ENCODE data around the gene LAMB4.

Gene LAMB4

DNA sequence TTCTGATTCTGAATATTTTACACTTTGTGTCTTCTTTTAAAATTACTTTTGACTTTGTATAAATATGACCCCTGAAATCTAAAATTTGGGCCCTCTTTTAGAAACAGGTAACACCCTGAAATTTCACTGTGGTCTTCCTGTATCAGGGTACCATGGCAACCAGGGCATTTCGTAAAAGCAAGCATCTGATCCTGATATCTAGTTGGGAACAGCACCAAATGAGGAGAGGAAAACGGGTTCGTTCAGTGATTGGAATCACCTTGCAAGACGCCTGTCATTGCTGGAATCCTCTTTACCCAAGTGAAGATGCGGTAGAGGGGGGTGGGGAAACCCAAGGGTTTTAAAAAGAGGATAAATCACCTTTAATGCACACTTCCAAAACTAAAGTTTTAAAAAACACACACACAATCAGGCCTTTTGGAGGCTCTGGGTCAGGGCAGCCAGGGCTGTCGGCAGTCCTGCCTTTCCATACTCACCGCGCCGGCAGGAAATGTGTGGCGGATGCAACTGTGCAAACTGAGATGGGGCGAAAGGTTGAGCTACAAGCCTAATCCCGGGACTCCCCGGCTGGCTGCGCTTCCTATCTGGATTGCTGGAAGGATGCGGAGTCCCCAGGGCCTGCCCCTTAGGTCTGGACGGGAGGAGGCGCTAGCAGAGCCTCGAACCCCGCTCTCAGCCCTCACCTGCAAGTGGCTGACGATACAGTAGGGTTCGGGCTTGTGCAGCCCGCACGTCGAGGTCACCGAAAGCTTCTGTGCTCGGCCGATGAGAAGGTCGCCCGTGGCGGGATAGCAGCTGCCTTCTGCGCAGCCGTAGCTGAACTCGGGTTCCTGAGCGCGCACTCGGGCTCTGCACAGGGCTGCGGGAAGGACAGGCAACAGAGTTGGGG is 129.0 kb downstream of the LAMB4 start:
- TF ChIP-seq, protein P1, sequence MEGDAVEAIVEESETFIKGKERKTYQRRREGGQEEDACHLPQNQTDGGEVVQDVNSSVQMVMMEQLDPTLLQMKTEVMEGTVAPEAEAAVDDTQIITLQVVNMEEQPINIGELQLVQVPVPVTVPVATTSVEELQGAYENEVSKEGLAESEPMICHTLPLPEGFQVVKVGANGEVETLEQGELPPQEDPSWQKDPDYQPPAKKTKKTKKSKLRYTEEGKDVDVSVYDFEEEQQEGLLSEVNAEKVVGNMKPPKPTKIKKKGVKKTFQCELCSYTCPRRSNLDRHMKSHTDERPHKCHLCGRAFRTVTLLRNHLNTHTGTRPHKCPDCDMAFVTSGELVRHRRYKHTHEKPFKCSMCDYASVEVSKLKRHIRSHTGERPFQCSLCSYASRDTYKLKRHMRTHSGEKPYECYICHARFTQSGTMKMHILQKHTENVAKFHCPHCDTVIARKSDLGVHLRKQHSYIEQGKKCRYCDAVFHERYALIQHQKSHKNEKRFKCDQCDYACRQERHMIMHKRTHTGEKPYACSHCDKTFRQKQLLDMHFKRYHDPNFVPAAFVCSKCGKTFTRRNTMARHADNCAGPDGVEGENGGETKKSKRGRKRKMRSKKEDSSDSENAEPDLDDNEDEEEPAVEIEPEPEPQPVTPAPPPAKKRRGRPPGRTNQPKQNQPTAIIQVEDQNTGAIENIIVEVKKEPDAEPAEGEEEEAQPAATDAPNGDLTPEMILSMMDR (IDR thresholded peaks at IDR 0.05; ENCODE audit: control insufficient read depth, insufficient read depth, low read depth, low read length, missing control alignments): peak; percentile 26
- H3K4me3 ChIP-seq (ENCODE audit: control insufficient read depth, low read depth, low read length): peak overlapping the region; percentile 78
- no peak for DNase-seq (ENCODE audit: low read depth)

DNA sequence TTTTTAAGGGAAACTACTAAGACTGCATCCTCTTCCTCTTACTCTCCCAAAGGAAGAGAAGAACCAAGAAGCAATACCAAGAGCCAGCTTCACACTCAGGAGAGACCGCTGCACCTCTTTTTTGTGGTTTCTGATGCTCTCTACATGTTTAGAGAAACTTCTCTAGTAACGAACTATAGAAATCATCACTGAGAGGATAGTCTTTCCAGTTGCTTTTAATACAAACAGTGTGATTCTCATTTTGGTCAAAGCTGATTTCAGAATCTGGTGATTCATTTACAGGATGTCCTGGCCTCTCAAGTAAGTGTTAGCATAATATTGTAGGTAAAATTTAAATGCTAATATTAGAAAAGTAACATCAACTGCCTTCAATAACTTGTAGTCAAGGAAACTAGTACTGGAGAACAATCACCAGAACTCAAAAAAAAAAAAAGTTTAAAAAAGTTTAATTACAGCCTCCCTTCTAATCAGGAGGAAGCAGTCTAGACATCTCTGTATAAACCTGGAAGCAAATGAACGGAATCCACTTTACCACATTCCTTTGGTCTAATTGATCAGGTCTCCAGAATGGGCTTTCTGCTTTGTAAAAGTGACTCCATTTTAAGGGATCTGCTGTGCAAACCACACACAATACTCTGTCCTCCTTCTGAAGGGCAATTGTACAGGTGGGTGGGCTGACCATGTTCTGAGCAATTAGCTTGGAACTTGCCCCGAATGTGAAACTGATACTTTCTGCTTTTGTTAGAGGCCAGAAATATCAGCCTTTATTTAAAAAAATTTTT is 130.2 kb downstream of the LAMB4 start:
- no peak overlapping the region for H3K4me3 ChIP-seq (ENCODE audit: control insufficient read depth, low read depth, low read length)
- DNase-seq (ENCODE audit: low read depth): no peak
- TF ChIP-seq, protein P1 (IDR thresholded peaks at IDR 0.05; ENCODE audit: control insufficient read depth, insufficient read depth, low read depth, low read length, missing control alignments): no peak

DNA sequence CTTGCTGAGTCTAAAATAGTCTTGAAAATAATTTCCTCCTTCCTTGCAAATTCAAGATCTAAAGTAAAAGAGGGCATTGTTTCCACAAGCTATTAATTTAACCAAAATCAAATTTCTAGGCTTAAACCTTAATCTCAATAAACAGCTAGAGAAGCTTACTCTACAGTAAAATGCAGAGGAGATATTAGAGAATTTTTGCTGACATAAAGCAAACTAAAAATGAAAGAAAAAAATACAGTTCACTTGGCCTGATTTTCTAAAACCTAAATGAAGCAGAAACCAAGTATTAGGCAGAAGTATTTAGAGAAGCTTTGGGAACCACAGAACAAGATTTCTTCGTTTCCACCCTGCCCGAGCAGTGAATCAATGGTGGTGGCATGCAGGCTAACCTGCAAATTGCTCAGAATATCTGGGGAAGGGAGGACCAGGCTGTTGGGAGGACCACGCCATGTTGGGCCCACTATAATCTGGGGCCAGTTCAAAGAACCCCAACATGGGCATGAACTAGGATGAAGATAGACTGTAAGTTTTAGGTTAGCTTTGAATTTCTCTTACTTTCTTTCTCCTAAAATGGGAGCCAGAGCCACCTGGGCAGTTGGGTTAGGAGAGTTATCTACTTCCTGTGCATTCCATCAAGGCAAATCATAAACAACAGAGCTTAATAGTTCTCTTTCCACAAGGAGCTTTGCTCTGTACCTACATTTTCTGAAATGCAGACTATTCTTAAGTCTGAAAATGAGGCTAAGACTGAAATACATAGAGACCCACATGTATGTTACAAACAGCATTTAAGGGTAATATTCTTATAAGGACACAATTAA is 131.3 kb downstream of the LAMB4 start:
- peak overlapping the region; percentile 11 for H3K4me3 ChIP-seq (ENCODE audit: control insufficient read depth, low read depth, low read length)

DNA sequence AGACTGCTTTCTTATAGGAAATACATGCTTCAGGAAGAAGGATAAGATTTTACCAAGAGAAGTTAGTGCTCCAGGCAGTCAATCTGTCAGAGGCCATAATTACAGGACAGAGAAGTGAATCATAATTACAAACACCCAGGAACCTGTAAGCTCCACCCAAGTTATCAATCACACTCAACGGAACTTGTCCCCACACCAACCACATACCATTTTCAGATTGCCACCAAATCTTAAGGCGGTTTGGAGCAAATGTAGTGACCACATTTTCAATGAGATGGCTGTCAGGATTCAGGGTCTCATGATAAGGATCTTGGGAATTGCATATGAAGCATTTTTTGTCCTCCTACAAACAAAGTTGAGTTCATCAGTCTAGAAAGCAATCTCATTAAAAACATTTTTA is 132.0 kb downstream of the LAMB4 start:
- TF ChIP-seq, protein P1 (IDR thresholded peaks at IDR 0.05; ENCODE audit: control insufficient read depth, insufficient read depth, low read depth, low read length, missing control alignments): no peak
- no peak overlapping the region for H3K4me3 ChIP-seq (ENCODE audit: control insufficient read depth, low read depth, low read length)
- DNase-seq (ENCODE audit: low read depth): no peak

More for the DNA sequence above, 131.3 kb downstream of the LAMB4 start:
- DNase-seq (ENCODE audit: low read depth): no peak
- TF ChIP-seq, protein P1 (IDR thresholded peaks at IDR 0.05; ENCODE audit: control insufficient read depth, insufficient read depth, low read depth, low read length, missing control alignments): no peak

DNA sequence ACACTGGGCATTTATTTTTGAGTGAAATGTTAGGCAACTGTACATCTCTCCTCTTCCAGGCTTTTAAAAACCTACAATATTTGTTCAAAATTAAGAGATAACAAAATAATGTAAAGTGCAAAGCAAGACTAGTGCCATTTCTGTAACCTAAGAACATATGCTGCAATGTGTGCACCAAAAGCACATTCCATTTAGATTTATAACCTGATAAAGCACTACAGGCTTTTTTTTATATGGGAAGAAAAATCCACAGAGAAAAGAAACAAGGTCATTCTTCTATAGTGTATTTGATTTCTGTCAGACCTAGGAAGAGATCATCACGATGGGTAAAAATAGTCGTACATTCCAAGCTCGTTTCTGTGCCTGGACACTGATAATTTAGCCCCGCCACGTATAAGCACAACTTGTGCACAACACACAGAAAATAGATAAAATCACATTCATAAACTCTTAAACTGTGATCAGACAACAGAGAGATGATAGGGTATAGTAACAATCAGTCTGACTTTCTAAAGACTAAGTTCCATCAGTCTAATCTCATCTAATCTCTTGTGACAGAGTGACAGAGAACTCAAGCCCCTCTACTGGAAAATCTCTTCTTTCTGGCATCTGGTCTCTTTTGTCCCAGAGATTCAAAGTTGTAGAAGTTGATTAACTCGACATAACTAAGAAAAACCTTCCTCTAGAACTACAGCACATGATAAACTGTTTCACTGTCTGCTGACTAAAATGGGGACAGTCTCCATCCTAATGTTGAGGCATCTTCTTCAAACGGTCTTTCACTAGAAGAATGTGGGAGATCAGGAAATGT is 133.9 kb downstream of the LAMB4 start:
- DNase-seq (ENCODE audit: low read depth): no peak
- H3K4me3 ChIP-seq (ENCODE audit: control insufficient read depth, low read depth, low read length): no peak overlapping the region
- TF ChIP-seq, protein P1 (IDR thresholded peaks at IDR 0.05; ENCODE audit: control insufficient read depth, insufficient read depth, low read depth, low read length, missing control alignments): no peak

Data from AG09309 (cell line).